ENCODE data around the gene ENDOV.

Gene ENDOV

GRCh38 chr17:80427366-80428282, 12.7 kb downstream of the ENDOV start:
- TF ChIP-seq LEF1 (IDR thresholded peaks at IDR 0.05; ENCODE audit: borderline replicate concordance) (no peak), ZNF384 (IDR thresholded peaks at IDR 0.05) (no peak), ARNT (IDR thresholded peaks at IDR 0.05) (no peak), TARDBP (IDR thresholded peaks at IDR 0.05) (no peak), ELF4 (IDR thresholded peaks at IDR 0.05) (no peak), SP1 (IDR thresholded peaks at IDR 0.05) (no peak)
- POLR2A ChIA-PET: interaction anchor here (1.6 kb wide), 1 partner anchor 27 kb away, joined by 7 read pairs; no protein-coding TSS in a partner anchor
- CTCF ChIA-PET: interaction anchor here (0.6 to 1.5 kb wide), 10 partner anchors 10 to 551 kb away, joined by 3 to 5 read pairs (median 4); no protein-coding TSS in a partner anchor
- DNase-seq (ENCODE audit: extremely low spot score): no peak

GRCh38 chr17:80428363-80428762, 13.4 kb downstream of the ENDOV start:
- TF ChIP-seq TARDBP (IDR thresholded peaks at IDR 0.05): no peak
- TF ChIP-seq L3MBTL2 (conservative IDR thresholded peaks at IDR 0.05): no peak
- TF ChIP-seq ARNT (IDR thresholded peaks at IDR 0.05): no peak
- no peak for TF ChIP-seq SUZ12 (IDR thresholded peaks at IDR 0.05)
- no peak for TF ChIP-seq SP1 (IDR thresholded peaks at IDR 0.05)
- TF ChIP-seq ZNF384 (IDR thresholded peaks at IDR 0.05): no peak
- TF ChIP-seq FOXK2 (IDR thresholded peaks at IDR 0.05): no peak
- no peak for TF ChIP-seq CTBP1 (IDR thresholded peaks at IDR 0.05; ENCODE audit: borderline replicate concordance)
- TF ChIP-seq HDGF (IDR thresholded peaks at IDR 0.05; ENCODE audit: borderline replicate concordance): no peak
- no peak for TF ChIP-seq BHLHE40 (IDR thresholded peaks at IDR 0.05; ENCODE audit: borderline replicate concordance)
- no peak for TF ChIP-seq ELF4 (IDR thresholded peaks at IDR 0.05)
- no peak for TF ChIP-seq FOXA1 (IDR thresholded peaks at IDR 0.05)
- TF ChIP-seq LEF1 (IDR thresholded peaks at IDR 0.05; ENCODE audit: borderline replicate concordance): no peak
- TF ChIP-seq PKNOX1 (IDR thresholded peaks at IDR 0.05): no peak
- TF ChIP-seq NFRKB (IDR thresholded peaks at IDR 0.05): no peak
- no peak for TF ChIP-seq FOXM1 (IDR thresholded peaks at IDR 0.05; ENCODE audit: borderline replicate concordance)
- DNase-seq (ENCODE audit: extremely low spot score): no peak
- CTCF ChIA-PET: interaction anchor here (0.6 to 1.5 kb wide), 3 partner anchors 12 to 676 kb away, joined by 3 to 4 read pairs (median 3); no protein-coding TSS in a partner anchor
- POLR2A ChIA-PET: interaction anchor here (1.6 kb wide), 1 partner anchor 27 kb away, joined by 7 read pairs; no protein-coding TSS in a partner anchor

GRCh38 chr17:80428796-80429195, 13.8 kb downstream of the ENDOV start:
- no peak for TF ChIP-seq NFRKB (IDR thresholded peaks at IDR 0.05)
- TF ChIP-seq HDGF (IDR thresholded peaks at IDR 0.05; ENCODE audit: borderline replicate concordance): no peak
- TF ChIP-seq ZNF384 (IDR thresholded peaks at IDR 0.05): no peak
- TF ChIP-seq L3MBTL2 (conservative IDR thresholded peaks at IDR 0.05): no peak
- TF ChIP-seq ELF4 (IDR thresholded peaks at IDR 0.05): no peak
- no peak for TF ChIP-seq FOXA1 (IDR thresholded peaks at IDR 0.05)
- no peak for TF ChIP-seq BHLHE40 (IDR thresholded peaks at IDR 0.05; ENCODE audit: borderline replicate concordance)
- TF ChIP-seq FOXM1 (IDR thresholded peaks at IDR 0.05; ENCODE audit: borderline replicate concordance): no peak
- TF ChIP-seq SP1 (IDR thresholded peaks at IDR 0.05): no peak
- no peak for TF ChIP-seq ARNT (IDR thresholded peaks at IDR 0.05)
- no peak for TF ChIP-seq SUZ12 (IDR thresholded peaks at IDR 0.05)
- TF ChIP-seq FOXK2 (IDR thresholded peaks at IDR 0.05): no peak
- TF ChIP-seq TARDBP (IDR thresholded peaks at IDR 0.05): no peak
- no peak for TF ChIP-seq LEF1 (IDR thresholded peaks at IDR 0.05; ENCODE audit: borderline replicate concordance)
- no peak for TF ChIP-seq PKNOX1 (IDR thresholded peaks at IDR 0.05)
- no peak for TF ChIP-seq CTBP1 (IDR thresholded peaks at IDR 0.05; ENCODE audit: borderline replicate concordance)
- ChIA-PET CTCF (interaction anchor here (0.6 kb wide), 1 partner anchor 675 kb away, joined by 3 read pairs; no protein-coding TSS in a partner anchor), POLR2A (interaction anchor here (1.6 kb wide), 1 partner anchor 26 kb away, joined by 7 read pairs; no protein-coding TSS in a partner anchor)
- no peak for DNase-seq (ENCODE audit: extremely low spot score)

GRCh38 chr17:80429356-80430275, 14.6 kb downstream of the ENDOV start:
- TF ChIP-seq FOXM1 (IDR thresholded peaks at IDR 0.05; ENCODE audit: borderline replicate concordance): no peak
- TF ChIP-seq SUZ12 (IDR thresholded peaks at IDR 0.05): no peak
- no peak for TF ChIP-seq BHLHE40 (IDR thresholded peaks at IDR 0.05; ENCODE audit: borderline replicate concordance)
- TF ChIP-seq PKNOX1 (IDR thresholded peaks at IDR 0.05): no peak
- TF ChIP-seq CTBP1 (IDR thresholded peaks at IDR 0.05; ENCODE audit: borderline replicate concordance): no peak
- TF ChIP-seq FOXA1 (IDR thresholded peaks at IDR 0.05): no peak
- TF ChIP-seq ELF4 (IDR thresholded peaks at IDR 0.05): no peak
- TF ChIP-seq LEF1 (IDR thresholded peaks at IDR 0.05; ENCODE audit: borderline replicate concordance): no peak
- no peak for TF ChIP-seq SP1 (IDR thresholded peaks at IDR 0.05)
- TF ChIP-seq HDGF (IDR thresholded peaks at IDR 0.05; ENCODE audit: borderline replicate concordance): no peak
- TF ChIP-seq ZNF384 (IDR thresholded peaks at IDR 0.05): no peak
- TF ChIP-seq NFRKB (IDR thresholded peaks at IDR 0.05): no peak
- TF ChIP-seq FOXK2 (IDR thresholded peaks at IDR 0.05): no peak

More at GRCh38 chr17:80429356-80430275, 14.6 kb downstream of the ENDOV start:
- no peak for DNase-seq (ENCODE audit: extremely low spot score)
- ChIA-PET CTCF (no interaction called here), POLR2A (interaction anchor here (0.6 to 1.2 kb wide), 2 partner anchors 25 to 116 kb away, joined by 3 to 6 read pairs; no protein-coding TSS in a partner anchor)
